GM23248 (cell line): Measurements from ENCODE around the gene SYNGR3. TPM values are rescaled to one million over a fixed set of nuclear protein-coding genes. Genes with fewer than 3 reads are reported as not detected.

Source experiments
- DNase-seq: peaks from one replicate; pipeline ENCODE4 v3.0.0-alpha.2; 2015
- H2AFZ ChIP-seq: fragments of 200-600 bp; sonication (generic); 2 replicates; pipeline ENCODE4 v1.6.1; 2016; ENCODE audit warnings: antibody characterized with exemption
- H3F3A ChIP-seq: fragments of 200-600 bp; sonication (generic); 2 replicates; pipeline ENCODE4 v1.6.1; 2016; ENCODE audit warnings: mild to moderate bottlenecking, antibody characterized with exemption, mixed run types; ENCODE audit not compliant: insufficient read depth
- H3K27ac ChIP-seq: fragments of 200-600 bp; sonication (generic); 2 replicates; pipeline ENCODE4 v1.5.1; 2016; ENCODE audit warnings: mild to moderate bottlenecking
- H3K27me3 ChIP-seq: fragments of 200-600 bp; sonication (generic); replicated peaks from 2 replicates; pipeline ENCODE4 v1.6.1; 2016; ENCODE audit warnings: mild to moderate bottlenecking; ENCODE audit not compliant: insufficient read depth
- H3K36me3 ChIP-seq: fragments of 200-600 bp; sonication (generic); 2 replicates; pipeline ENCODE4 v1.6.1; 2016; ENCODE audit warnings: low read depth, mild to moderate bottlenecking
- H3K4me1 ChIP-seq: fragments of 200-600 bp; sonication (generic); 2 replicates; pipeline ENCODE4 v1.6.1; 2016; ENCODE audit warnings: mild to moderate bottlenecking; ENCODE audit not compliant: insufficient read depth
- H3K4me2 ChIP-seq: fragments of 200-600 bp; sonication (generic); one replicate; pipeline ENCODE4 v1.6.1; 2016; ENCODE audit warnings: mild to moderate bottlenecking; ENCODE audit not compliant: unreplicated experiment
- H3K4me3 ChIP-seq: fragments of 200-600 bp; sonication (generic); 2 replicates; pipeline ENCODE4 v1.5.1; 2016; ENCODE audit warnings: mild to moderate bottlenecking
- H3K79me2 ChIP-seq: fragments of 200-600 bp; sonication (generic); 2 replicates; pipeline ENCODE4 v1.6.1; 2016; ENCODE audit warnings: mild to moderate bottlenecking; ENCODE audit not compliant: insufficient read depth
- H3K9ac ChIP-seq: fragments of 200-600 bp; sonication (generic); 2 replicates; pipeline ENCODE4 v1.6.1; 2016; ENCODE audit warnings: mild to moderate bottlenecking
- H3K9me2 ChIP-seq: fragments of 200-600 bp; sonication (generic); 2 replicates; pipeline ENCODE4 v1.6.1; 2016; ENCODE audit warnings: mixed run types, mild to moderate bottlenecking, moderate library complexity; ENCODE audit not compliant: insufficient read depth
- H3K9me3 ChIP-seq: fragments of 200-600 bp; sonication (generic); one replicate; pipeline ENCODE4 v1.6.1; 2017; ENCODE audit warnings: low read depth
- H4K20me1 ChIP-seq: fragments of 200-600 bp; sonication (generic); 2 replicates; pipeline ENCODE4 v1.6.0; 2016; ENCODE audit not compliant: insufficient read depth
- EZH2 ChIP-seq: fragments of 200-600 bp; sonication (generic); IDR thresholded peaks from 2 replicates; pipeline ENCODE4 v1.6.1; 2018; ENCODE audit warnings: antibody characterized with exemption, mild to moderate bottlenecking; ENCODE audit not compliant: insufficient read depth, poor library complexity, severe bottlenecking
- EZH2phosphoT487 ChIP-seq: fragments of 200-600 bp; sonication (generic); IDR thresholded peaks from 2 replicates; pipeline ENCODE4 v1.6.1; 2018; ENCODE audit warnings: antibody characterized with exemption, moderate library complexity, mild to moderate bottlenecking, low read depth; ENCODE audit not compliant: insufficient read depth
- WGBS, 2 experiments: methylation state at CpG; one replicate each; pipeline ENCODE4 v1.1.6; 2015 to 2017; ENCODE audit warnings: low lambda C conversion rate in 2 of 2, low coverage in 1 of 2; ENCODE audit errors: missing lambda C conversion rate in 2 of 2; 5-methylcytosine and 5-hydroxymethylcytosine counted together
- in situ Hi-C: fragments of 300-500 bp; cut with MboI; formaldehyde crosslinking; loops from 2 replicates; pipeline ENCODE4 v1.15.0; 2020
- polyA plus RNA-seq: library from polyadenylated mRNA; unstranded; fragments of >200 nt; fragmentation: Nextera tagmentation; extraction: Ambion mirVana; gene quantifications from 2 replicates; pipeline ENCODE4 v1.2.1, GENCODE V29; 2016
- total RNA-seq: library from RNA; depleted of rRNA; stranded (reverse); fragments of >200 nt; shearing (Covaris generic); gene quantifications from 2 replicates; pipeline ENCODE4 v1.2.3, GENCODE V29; 2014

Gene SYNGR3
- total and polyA plus RNA-seq, 2 experiments from 2014 or later: 0.22 to 1.3 TPM

- in situ Hi-C loops: loop anchor here (10.0 kb wide), 1 partner anchor 125 kb away; the partner anchor contains the start of gene RAB26
- H4K20me1 ChIP-seq: no peaks in the 10 kb centered on the region
- no peak overlapping the region for H3K9ac ChIP-seq
- peak; percentile 38 for DNase-seq
- H3K79me2 ChIP-seq: no peaks in the 10 kb centered on the region
- TF ChIP-seq EZH2 (no peak), EZH2phosphoT487 (no peak)
- no peaks in the 10 kb centered on the region for H3K4me1 ChIP-seq
- peak overlapping the region; percentile 42 for H3K4me2 ChIP-seq
- no peak overlapping the region for H3K27ac ChIP-seq
- H3F3A ChIP-seq: no peaks in the 10 kb centered on the region
- H3K9me3 ChIP-seq: no peaks in the 10 kb centered on the region
- no peak overlapping the region for H2AFZ ChIP-seq
- no peaks in the 10 kb centered on the region for H3K36me3 ChIP-seq
- H3K4me3 ChIP-seq: no peak overlapping the region
- H3K9me2 ChIP-seq: no peaks in the 10 kb centered on the region
- 4 to 10% methylated on average over 66 to 72 of the region's 96 CpGs for WGBS, 2 experiments
- no peaks in the 10 kb centered on the region; the same call in 1 of the 2 replicates for H3K27me3 ChIP-seq
Measured at GRCh38 chr16:2019921-2020831, 30.4 kb downstream of the SYNGR3 start.

DNA sequence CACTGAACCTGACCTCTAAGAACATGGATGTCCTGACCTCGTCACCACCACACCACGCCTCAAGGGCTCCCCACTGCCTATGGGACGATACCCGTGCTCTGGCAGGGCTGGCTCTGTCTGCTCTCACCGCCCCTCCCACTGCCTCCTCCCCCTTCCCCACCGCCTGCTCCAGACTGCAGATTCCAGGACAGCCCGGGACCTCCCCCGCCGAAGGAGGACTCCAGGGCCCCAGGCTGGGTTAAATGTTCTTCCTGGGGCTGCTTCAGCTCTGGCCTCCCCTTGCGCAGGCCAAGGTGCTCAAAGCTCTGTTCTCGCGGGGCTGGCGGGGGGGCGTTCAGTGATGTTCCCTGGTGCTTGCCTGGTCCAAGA, 32.9 kb downstream of the SYNGR3 start:
- Histone ChIP-seq H3F3A (no peaks in the 10 kb centered on the region), H3K79me2 (no peaks in the 10 kb centered on the region), H3K4me2 (peak overlapping the region; percentile 73), H3K9me2 (no peaks in the 10 kb centered on the region), H3K27ac (no peak overlapping the region), H3K9me3 (no peaks in the 10 kb centered on the region), H3K4me3 (peak overlapping the region; percentile 56), H3K4me1 (no peaks in the 10 kb centered on the region), H3K36me3 (no peaks in the 10 kb centered on the region), H3K27me3 (no peaks in the 10 kb centered on the region; the same call in 1 of the 2 replicates), H3K9ac (peak overlapping the region; percentile 48), H2AFZ (peak overlapping the region; percentile 83), H4K20me1 (no peaks in the 10 kb centered on the region)
- TF ChIP-seq EZH2phosphoT487 (no peak), EZH2 (no peak)
- no peak for DNase-seq
- in situ Hi-C loops: loop anchor here (10.0 kb wide), 1 partner anchor 122 kb away; the partner anchor contains the start of gene RAB26
- WGBS, 2 experiments: 2 to 4% methylated on average over 12 to 14 of the region's 14 CpGs

DNA sequence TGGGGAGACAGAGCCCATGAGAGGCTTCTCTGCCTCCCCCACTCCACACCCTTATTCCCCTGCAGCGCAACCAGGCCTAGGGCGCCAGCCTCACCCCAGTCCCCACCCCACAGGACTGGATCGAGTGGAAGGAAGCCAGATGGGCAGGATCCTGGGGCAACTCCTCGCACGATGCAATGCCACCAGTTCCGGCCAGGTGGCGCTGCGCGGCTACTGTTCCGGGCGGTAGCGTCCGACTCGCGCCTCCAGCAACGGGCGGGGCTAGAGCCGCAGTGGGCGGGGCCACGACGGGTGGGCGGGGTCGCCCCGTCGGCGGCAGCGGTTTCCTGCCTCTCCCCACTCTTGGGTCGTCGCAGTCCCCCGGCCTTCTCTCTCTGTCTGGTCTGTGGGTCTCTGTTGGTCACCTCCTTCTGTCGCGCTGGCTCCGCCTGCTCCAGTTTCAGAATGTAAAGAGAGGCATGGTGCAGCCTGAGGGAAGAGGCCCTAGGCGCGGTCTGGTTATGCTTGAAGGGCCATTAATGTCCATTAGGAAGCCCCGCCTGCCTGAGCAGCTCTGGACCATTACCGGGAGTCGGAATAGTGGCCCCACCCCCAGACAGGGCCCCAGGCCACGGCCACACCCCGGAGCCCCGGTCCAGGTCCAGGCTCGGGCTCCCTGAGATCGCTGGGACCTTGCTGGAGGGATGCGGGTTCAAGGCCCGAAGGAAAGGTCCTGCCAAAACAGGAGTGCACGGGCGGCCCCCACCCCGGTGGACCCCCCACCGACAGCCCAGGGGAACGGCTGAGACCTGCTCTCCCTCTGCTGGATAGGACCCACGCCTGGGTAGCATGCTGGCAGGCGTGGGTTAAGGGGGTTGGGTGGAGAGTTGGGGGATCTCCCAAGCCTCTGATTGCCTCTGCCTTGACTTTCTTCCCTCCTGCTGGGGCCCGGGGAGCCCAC, 33.6 kb downstream of the SYNGR3 start:
- Histone ChIP-seq H3K9me2 (no peaks in the 10 kb centered on the region), H3K4me2 (peak overlapping the region; percentile 73), H3K9ac (peak overlapping the region; percentile 48), H3K36me3 (no peaks in the 10 kb centered on the region), H3F3A (no peaks in the 10 kb centered on the region), H4K20me1 (no peaks in the 10 kb centered on the region), H3K79me2 (no peaks in the 10 kb centered on the region), H3K4me1 (no peaks in the 10 kb centered on the region), H3K27ac (no peak overlapping the region), H3K9me3 (no peaks in the 10 kb centered on the region), H3K4me3 (peak overlapping the region; percentile 56), H3K27me3 (no peaks in the 10 kb centered on the region; the same call in 1 of the 2 replicates), H2AFZ (peak overlapping the region; percentile 83)
- in situ Hi-C loops: loop anchor here (10.0 kb wide), 1 partner anchor 121 kb away; the partner anchor contains the start of gene RAB26
- peak; percentile 92 for DNase-seq
- no peak for TF ChIP-seq EZH2phosphoT487
- no peak for TF ChIP-seq EZH2
- 14 to 15% methylated on average over 47 to 51 of the region's 53 CpGs for WGBS, 2 experiments

- H3K27ac ChIP-seq: no peak overlapping the region
- H3K9me2 ChIP-seq: no peaks in the 10 kb centered on the region
- TF ChIP-seq EZH2 (no peak), EZH2phosphoT487 (no peak)
- H3K27me3 ChIP-seq: no peaks in the 10 kb centered on the region; the same call in 1 of the 2 replicates
- H3K4me2 ChIP-seq: no peak overlapping the region
- no peaks in the 10 kb centered on the region for H3K4me1 ChIP-seq
- 94 to 99% methylated on average over 12 of the region's 12 CpGs for WGBS, 2 experiments
- no peak for DNase-seq
- H3F3A ChIP-seq: no peaks in the 10 kb centered on the region
- no peaks in the 10 kb centered on the region for H3K36me3 ChIP-seq
- no peaks in the 10 kb centered on the region for H3K9me3 ChIP-seq
- no peak overlapping the region for H3K4me3 ChIP-seq
- H4K20me1 ChIP-seq: no peaks in the 10 kb centered on the region
- H2AFZ ChIP-seq: no peak overlapping the region
- in situ Hi-C loops: loop anchor here (10.0 kb wide), 1 partner anchor 121 kb away; the partner anchor contains the start of gene RAB26
- no peak overlapping the region for H3K9ac ChIP-seq
- no peaks in the 10 kb centered on the region for H3K79me2 ChIP-seq
Measured at GRCh38 chr16:2024032-2024420, 34.3 kb downstream of the SYNGR3 start.
